Astrocyte of the hippocampus (primary cell): Measurements from ENCODE around the gene DDX3X.
"Not testable (repeated sequence)": the region's sequence is repeated elsewhere in the genome, so short reads cannot be mapped to it uniquely, and the experiment has no call there.

Experiments
- DNase-seq: peaks from one replicate; pipeline ENCODE4 v3.0.0; 2011; ENCODE audit warnings: low read depth, low spot score

The DDX3X gene

GRCh38 chrX:41333744-41334362, at the start of gene DDX3X:
Gene DDX3X (plus strand): TSS chrX:41334162. CDS start chrX:41334253, 91 bp downstream.
- peak; percentile 96 for DNase-seq

DNA sequence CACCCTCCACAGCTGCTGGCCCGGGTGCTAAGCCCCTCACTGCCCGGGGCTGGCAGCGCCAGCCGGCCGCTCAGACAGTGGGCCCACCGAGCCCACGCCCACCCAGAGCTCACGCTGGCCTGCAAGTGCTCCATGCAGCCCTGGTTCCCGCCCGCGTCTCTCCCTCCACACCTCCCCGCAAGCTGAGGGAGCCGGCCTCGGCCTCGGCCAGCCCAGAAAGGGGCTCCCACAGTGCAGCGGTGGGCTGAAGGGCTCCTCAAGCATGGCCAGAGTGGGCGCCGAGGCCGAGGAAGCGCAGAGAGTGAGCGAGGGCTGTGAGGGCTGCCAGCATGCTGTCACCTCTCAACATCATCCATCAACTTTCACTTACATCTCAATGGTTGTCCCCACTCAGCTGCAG, 48.0 kb upstream of the DDX3X start:
- DNase-seq, result not testable (repeated sequence)

GRCh38 chrX:41288641-41289040, 45.3 kb upstream of the DDX3X start:
- no peak for DNase-seq

GRCh38 chrX:41289095-41289494, 44.9 kb upstream of the DDX3X start:
- DNase-seq, result no peak

GRCh38 chrX:41291309-41291708, 42.7 kb upstream of the DDX3X start:
- no peak for DNase-seq

DNA sequence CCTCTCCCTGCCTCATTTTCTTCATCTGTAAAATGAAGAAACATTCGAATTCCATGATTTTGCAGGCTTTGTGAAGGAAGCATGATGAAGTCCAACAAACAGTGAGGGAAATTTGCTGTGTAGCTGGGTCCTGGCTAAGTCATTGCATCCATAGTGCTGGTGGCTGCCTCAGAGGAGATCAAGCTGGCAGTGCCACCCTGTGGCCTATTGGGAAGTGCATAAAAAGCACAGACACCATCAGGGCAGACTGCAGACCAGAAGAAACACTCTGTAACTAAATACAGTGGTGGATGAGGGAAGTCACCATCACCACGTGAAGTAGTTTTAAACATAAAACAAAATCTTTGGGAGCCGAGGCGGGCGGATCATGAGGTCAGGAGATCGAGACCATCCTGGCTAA, 40.7 kb upstream of the DDX3X start:
- no peak for DNase-seq

GRCh38 chrX:41300758-41301437, 33.1 kb upstream of the DDX3X start:
- peak; percentile 24 for DNase-seq

GRCh38 chrX:41301438-41301824, 32.5 kb upstream of the DDX3X start:
- no peak for DNase-seq

DNA sequence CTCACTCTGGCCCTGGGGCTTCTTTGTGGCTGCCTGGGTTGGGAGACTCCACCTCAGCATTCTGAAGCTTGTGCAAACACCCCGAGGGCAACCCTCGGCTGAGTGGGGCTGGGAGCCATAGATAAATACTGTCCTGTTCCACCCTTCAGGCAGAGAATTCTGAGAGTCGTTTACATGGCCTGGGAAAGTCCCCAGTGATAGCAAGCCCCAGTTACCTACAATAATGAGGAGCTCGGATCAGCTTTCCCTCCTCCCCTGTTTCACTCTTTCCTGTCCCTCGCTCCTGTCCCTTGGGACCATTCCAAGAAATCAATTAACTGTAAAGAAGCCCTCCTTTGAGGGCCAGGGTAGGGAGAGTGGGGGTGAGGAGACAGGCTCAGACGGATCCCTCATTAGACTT, 31.6 kb upstream of the DDX3X start:
- peak; percentile 16 for DNase-seq

- DNase-seq, result peak; percentile 16
Measured at GRCh38 chrX:41303013-41303412, 30.9 kb upstream of the DDX3X start.

DNA sequence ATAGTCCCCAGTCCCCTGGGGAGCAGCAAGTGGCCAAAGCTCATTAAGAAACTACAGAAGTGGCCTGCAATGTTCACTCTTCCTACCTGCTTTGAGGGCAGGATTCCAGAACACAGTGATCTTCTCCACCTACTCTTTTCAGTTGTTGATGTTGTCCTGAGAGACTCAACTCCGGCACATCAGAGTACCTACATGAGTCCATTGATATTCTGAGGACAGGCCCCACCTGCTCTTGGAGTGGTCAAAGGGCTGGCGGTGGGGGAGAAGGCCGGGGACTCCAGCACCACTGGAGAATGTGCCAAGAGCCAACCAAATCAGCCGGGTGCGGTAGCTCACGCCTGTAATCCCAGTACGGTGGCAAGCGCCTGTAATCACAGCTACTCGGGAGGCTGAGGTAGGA, 29.8 kb upstream of the DDX3X start:
- DNase-seq, result no peak

- DNase-seq, result no peak
Measured at GRCh38 chrX:41308884-41309647, 24.9 kb upstream of the DDX3X start.

DNA sequence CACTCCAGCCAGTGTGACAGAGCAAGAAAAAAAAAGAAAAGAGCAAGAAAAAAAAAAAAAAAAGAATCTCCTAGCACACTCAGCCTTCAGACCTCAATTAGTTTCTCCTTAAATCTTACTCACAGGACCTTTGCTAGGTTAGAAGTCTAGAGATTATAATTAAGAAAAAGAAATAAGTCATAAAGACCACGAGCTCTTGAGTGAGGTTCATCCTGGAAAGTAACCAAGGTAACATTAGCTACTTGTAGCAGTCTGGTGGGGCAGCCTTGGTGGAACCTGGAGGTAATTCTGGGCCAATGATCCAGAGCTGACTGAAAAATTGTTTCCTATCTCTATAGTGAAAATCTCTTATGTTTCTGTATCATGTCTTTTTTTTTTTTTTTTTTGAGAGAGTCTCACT, 21.2 kb upstream of the DDX3X start:
- DNase-seq, result no peak

DNA sequence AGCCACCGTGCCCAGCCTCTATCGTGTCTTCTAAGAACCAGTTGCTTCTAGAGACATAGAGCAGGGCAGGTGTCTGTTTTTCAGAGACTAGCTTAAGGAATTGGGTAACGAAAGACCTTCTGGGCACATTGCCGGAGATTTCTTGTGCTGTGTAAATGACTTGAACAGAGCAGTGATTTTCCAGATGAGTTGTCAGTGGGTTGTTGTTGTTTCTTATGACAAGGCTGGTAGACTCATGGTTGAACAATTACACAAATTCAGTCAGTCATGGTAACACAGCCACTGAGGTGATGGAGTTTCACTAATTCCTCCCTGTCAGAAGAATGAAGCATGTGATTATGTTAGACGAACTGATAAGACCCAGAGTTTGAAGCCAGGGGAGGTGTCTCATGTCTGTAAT, 20.5 kb upstream of the DDX3X start:
- DNase-seq, result peak; percentile 88

DNA sequence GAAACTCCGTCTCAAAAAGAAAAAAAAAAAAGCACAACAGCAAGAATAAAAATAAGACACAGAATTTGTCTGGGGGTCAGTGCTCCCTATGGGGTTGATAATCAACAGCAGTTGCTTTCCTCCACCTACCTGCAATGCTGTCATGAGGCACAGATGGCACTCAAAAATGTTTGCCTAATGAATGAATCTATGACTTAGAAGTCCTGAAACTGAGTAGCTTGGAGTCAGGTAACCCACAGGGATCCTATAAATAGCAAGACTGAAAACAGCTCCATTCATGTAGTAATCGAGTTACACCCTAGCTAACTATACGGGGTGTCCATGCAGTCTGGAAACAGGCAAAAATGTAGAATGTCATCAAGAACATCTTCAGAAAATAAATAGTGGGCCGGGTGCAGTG, 19.8 kb upstream of the DDX3X start:
- DNase-seq, result no peak

GRCh38 chrX:41314881-41315280, 19.1 kb upstream of the DDX3X start:
- no peak for DNase-seq

GRCh38 chrX:41316266-41316665, 17.7 kb upstream of the DDX3X start:
- DNase-seq, result not testable (repeated sequence)

GRCh38 chrX:41317477-41318208, 16.3 kb upstream of the DDX3X start:
- no peak for DNase-seq

- DNase-seq, result no peak
Measured at GRCh38 chrX:41320393-41320792, 13.6 kb upstream of the DDX3X start.

GRCh38 chrX:41322821-41323603, 10.9 kb upstream of the DDX3X start:
- DNase-seq, result no peak

- DNase-seq, result no peak
Measured at GRCh38 chrX:41326431-41326830, 7.5 kb upstream of the DDX3X start.
